Right forelimb (tissue), 1 donor: ENCODE measurements around the gene RPS6KA1.
"Not testable (repeated sequence)": the region's sequence is repeated elsewhere in the genome, so short reads cannot be mapped to it uniquely, and the experiment has no call there.

Experiments
- DNase-seq: peaks from one replicate; pipeline ENCODE4 v3.0.0-alpha.2; 2018

The RPS6KA1 gene

GRCh38 chr1:26529655-26530409 lies at the start of gene RPS6KA1:
Gene RPS6KA1 (plus strand): TSS chr1:26529761. CDS start chr1:26529921, 160 bp downstream.
- DNase-seq: peak; percentile 76

GRCh38 chr1:26482921-26483320 lies 46.6 kb upstream of the RPS6KA1 start:
- no peak for DNase-seq

- no peak for DNase-seq
Measured at GRCh38 chr1:26483980-26484379, 45.6 kb upstream of the RPS6KA1 start.

GRCh38 chr1:26490155-26490554 lies 39.4 kb upstream of the RPS6KA1 start:
- no peak for DNase-seq

GRCh38 chr1:26493267-26493666 lies 36.3 kb upstream of the RPS6KA1 start:
- no peak for DNase-seq

GRCh38 chr1:26493938-26494337 lies 35.6 kb upstream of the RPS6KA1 start:
- DNase-seq: no peak

GRCh38 chr1:26496861-26497260 lies 32.7 kb upstream of the RPS6KA1 start:
- peak; percentile 46 for DNase-seq

GRCh38 chr1:26498894-26499293 lies 30.7 kb upstream of the RPS6KA1 start:
- DNase-seq: no peak

GRCh38 chr1:26500488-26501175 lies 28.9 kb upstream of the RPS6KA1 start:
- peak; percentile 95 for DNase-seq

- not testable (repeated sequence) for DNase-seq
Measured at GRCh38 chr1:26510711-26511110, 18.9 kb upstream of the RPS6KA1 start.

- DNase-seq: not testable (repeated sequence)
Measured at GRCh38 chr1:26515836-26516235, 13.7 kb upstream of the RPS6KA1 start.

GRCh38 chr1:26516987-26517765 lies 12.4 kb upstream of the RPS6KA1 start:
- no peak for DNase-seq

- no peak for DNase-seq
Measured at GRCh38 chr1:26517766-26518049, 11.9 kb upstream of the RPS6KA1 start.

GRCh38 chr1:26518355-26518754 lies 11.2 kb upstream of the RPS6KA1 start:
- DNase-seq: no peak

- no peak for DNase-seq
Measured at GRCh38 chr1:26520339-26520738, 9.2 kb upstream of the RPS6KA1 start.

GRCh38 chr1:26521669-26522030 lies 7.9 kb upstream of the RPS6KA1 start:
- no peak for DNase-seq

- no peak for DNase-seq
Measured at GRCh38 chr1:26522073-26522472, 7.5 kb upstream of the RPS6KA1 start.

- DNase-seq: no peak
Measured at GRCh38 chr1:26524181-26524580, 5.4 kb upstream of the RPS6KA1 start.

- DNase-seq: no peak
Measured at GRCh38 chr1:26526287-26526686, 3.3 kb upstream of the RPS6KA1 start.

GRCh38 chr1:26529405-26529654 lies 231 bp upstream of the RPS6KA1 start:
- no peak for DNase-seq

- DNase-seq: no peak
Measured at GRCh38 chr1:26530410-26530894, 891 bp downstream of the RPS6KA1 start.

GRCh38 chr1:26530895-26531598 lies 1.5 kb downstream of the RPS6KA1 start:
- no peak for DNase-seq

- DNase-seq: no peak
Measured at GRCh38 chr1:26531651-26532131, 2.1 kb downstream of the RPS6KA1 start.
